Vagina (tissue), 2 donors: ENCODE results near the gene CSNK1E. TPM values are rescaled to one million over a fixed set of nuclear protein-coding genes. Genes with fewer than 3 reads are reported as not detected.

Experiments used
- DNase-seq, 2 donors: peaks; one replicate each; pipeline ENCODE4 v3.0.0-alpha.2; 2017; ENCODE audit errors: extremely low spot score in 2 of 2
- H3K27ac ChIP-seq: fragments of 200-600 bp; sonication (generic); one replicate; pipeline ENCODE4 v1.5.1; 2019
- H3K27me3 ChIP-seq: fragments of 200-600 bp; sonication (generic); one replicate; pipeline ENCODE4 v1.5.1; 2019
- H3K36me3 ChIP-seq, 2 donors: fragments of 200-600 bp; sonication (generic); one replicate each; pipeline ENCODE4 v1.5.1; 2017 to 2019
- H3K4me1 ChIP-seq: fragments of 200-600 bp; sonication (generic); one replicate; pipeline ENCODE4 v1.5.1; 2019
- H3K4me3 ChIP-seq, 2 donors: fragments of 200-600 bp; sonication (generic); 1 replicate in 1 of 2; 2 replicates in 1 of 2; pipeline ENCODE4 v1.5.1; 2016 to 2019
- H3K9me3 ChIP-seq: fragments of 200-600 bp; sonication (generic); one replicate; pipeline ENCODE4 v1.5.1; 2019
- CTCF ChIP-seq, 3 experiments: fragments of 450-650 bp in 2 of 3; fragments of 200-600 bp in 1 of 3; sonication (generic) in 1 of 3; IDR thresholded peaks; one replicate each; pipeline ENCODE4 v1.5.1; 2017 to 2019; ENCODE audit warnings: antibody characterized with exemption in 3 of 3, mild to moderate bottlenecking in 2 of 3, moderate library complexity in 2 of 3
- POLR2A ChIP-seq, 2 donors: fragments of 450-650 bp; IDR thresholded peaks; one replicate each; pipeline ENCODE4 v1.6.1; 2017; ENCODE audit warnings: antibody characterized with exemption in 2 of 2, mild to moderate bottlenecking in 2 of 2, moderate library complexity in 2 of 2
- POLR2AphosphoS5 ChIP-seq, 2 donors: sonication (generic); formaldehyde crosslinking; IDR thresholded peaks; one replicate each; pipeline ENCODE4 v1.9.0; 2017; ENCODE audit warnings: antibody characterized with exemption in 2 of 2, mild to moderate bottlenecking in 2 of 2, low read depth in 1 of 2; ENCODE audit not compliant: insufficient read depth in 1 of 2
- intact Hi-C: fragments of 100-400 bp; cut with DNase I; formaldehyde crosslinking; loops from one replicate; pipeline ENCODE4 v1.15.1; 2023
- total RNA-seq: library from RNA; depleted of rRNA; stranded (reverse); fragments of >200 nt; gene quantifications from one replicate; pipeline ENCODE4 v1.2.3, GENCODE V29; 2016

The CSNK1E gene
- total RNA-seq, 1 donor from 2014 or later = 162 TPM

- TF ChIP-seq CTCF (IDR thresholded peaks at IDR 0.05) (no peak), POLR2A (IDR thresholded peaks at IDR 0.05) (no peak), POLR2AphosphoS5 (IDR thresholded peaks at IDR 0.05; ENCODE audit: insufficient read depth in 1 of 2, low read depth in 1 of 2) (no peak)
- no peaks in the 10 kb centered on the region for H3K27me3 ChIP-seq
- H3K9me3 ChIP-seq = no peaks in the 10 kb centered on the region
- no peak for DNase-seq
- intact Hi-C loops = no loop called here
- peaks cover 55% of the 10 kb centered on the region for H3K4me1 ChIP-seq
- H3K36me3 ChIP-seq = peaks cover 0 to 5% of the 10 kb centered on the region in 2 donors
- H3K27ac ChIP-seq = peak overlapping the region; percentile 89
- no peak overlapping the region for H3K4me3 ChIP-seq
Measured at GRCh38 chr22:38259370-38259769, 57.9 kb downstream of the CSNK1E start.

GRCh38 chr22:38258895-38259294, 58.3 kb downstream of the CSNK1E start:
- Histone ChIP-seq H3K27ac (peak overlapping the region; percentile 89), H3K27me3 (no peaks in the 10 kb centered on the region), H3K36me3 (peaks cover 0 to 5% of the 10 kb centered on the region in 2 donors), H3K4me3 (no peak overlapping the region), H3K9me3 (no peaks in the 10 kb centered on the region), H3K4me1 (peaks cover 55% of the 10 kb centered on the region)
- TF ChIP-seq POLR2A (IDR thresholded peaks at IDR 0.05) (no peak), CTCF (IDR thresholded peaks at IDR 0.05) (no peak), POLR2AphosphoS5 (IDR thresholded peaks at IDR 0.05; ENCODE audit: insufficient read depth in 1 of 2, low read depth in 1 of 2) (no peak)
- intact Hi-C loops = no loop called here
- DNase-seq = no peak

DNA sequence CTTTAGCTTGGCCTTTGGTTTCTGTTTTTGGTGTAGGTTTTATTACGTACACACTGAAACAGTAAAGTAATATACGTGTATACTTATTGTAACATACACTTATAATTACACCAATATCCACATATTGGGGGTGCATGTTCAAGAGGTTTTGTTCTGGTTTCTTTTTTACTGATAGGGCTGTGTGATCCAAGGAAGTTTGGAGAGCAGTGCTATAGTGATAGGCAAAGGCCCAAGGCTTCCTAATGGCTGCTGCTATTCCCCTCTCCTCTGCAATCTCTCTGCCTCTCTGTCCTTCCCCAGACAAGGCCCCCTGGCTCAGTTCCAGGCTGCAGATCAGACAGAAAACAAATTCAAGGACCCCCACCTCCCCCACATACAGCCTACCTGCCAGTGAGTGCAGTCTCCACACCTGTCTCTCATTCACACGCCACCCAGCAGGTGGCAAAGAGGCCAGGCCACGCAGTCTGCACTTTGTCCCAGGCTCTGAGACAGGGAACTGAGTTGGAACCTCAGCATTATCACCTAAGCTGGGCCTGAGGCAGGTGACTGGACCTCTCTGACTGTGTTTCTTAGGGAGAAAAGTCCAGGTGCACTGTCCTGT, 59.5 kb downstream of the CSNK1E start:
- no peak for TF ChIP-seq CTCF (IDR thresholded peaks at IDR 0.05)
- TF ChIP-seq POLR2A (IDR thresholded peaks at IDR 0.05) = no peak
- no peak for TF ChIP-seq POLR2AphosphoS5 (IDR thresholded peaks at IDR 0.05; ENCODE audit: insufficient read depth in 1 of 2, low read depth in 1 of 2)
- Histone ChIP-seq H3K4me1 (peaks cover 47% of the 10 kb centered on the region), H3K9me3 (no peaks in the 10 kb centered on the region), H3K4me3 (peak overlapping the region; percentile 3 to 26), H3K27me3 (no peaks in the 10 kb centered on the region), H3K27ac (peak overlapping the region; percentile 89), H3K36me3 (no peaks in the 10 kb centered on the region)
- DNase-seq = no peak
- intact Hi-C loops = loop anchor here (2.0 kb wide), 1 partner anchor 55 kb away; no protein-coding TSS in a partner anchor

- Histone ChIP-seq H3K4me3 (peak overlapping the region; percentile 17 to 26), H3K27ac (peak overlapping the region; percentile 89), H3K4me1 (peaks cover 42% of the 10 kb centered on the region), H3K9me3 (no peaks in the 10 kb centered on the region), H3K36me3 (no peaks in the 10 kb centered on the region), H3K27me3 (no peaks in the 10 kb centered on the region)
- intact Hi-C loops = loop anchor here (2.0 kb wide), 1 partner anchor 54 kb away; no protein-coding TSS in a partner anchor
- peak in 1 of 2 donors; percentile 7 for TF ChIP-seq POLR2AphosphoS5 (IDR thresholded peaks at IDR 0.05; ENCODE audit: insufficient read depth in 1 of 2, low read depth in 1 of 2)
- no peak for TF ChIP-seq CTCF (IDR thresholded peaks at IDR 0.05)
- peak in 1 of 2 donors; percentile 3 for TF ChIP-seq POLR2A (IDR thresholded peaks at IDR 0.05)
- DNase-seq = no peak
Measured at GRCh38 chr22:38257181-38257580, 60.1 kb downstream of the CSNK1E start.

DNA sequence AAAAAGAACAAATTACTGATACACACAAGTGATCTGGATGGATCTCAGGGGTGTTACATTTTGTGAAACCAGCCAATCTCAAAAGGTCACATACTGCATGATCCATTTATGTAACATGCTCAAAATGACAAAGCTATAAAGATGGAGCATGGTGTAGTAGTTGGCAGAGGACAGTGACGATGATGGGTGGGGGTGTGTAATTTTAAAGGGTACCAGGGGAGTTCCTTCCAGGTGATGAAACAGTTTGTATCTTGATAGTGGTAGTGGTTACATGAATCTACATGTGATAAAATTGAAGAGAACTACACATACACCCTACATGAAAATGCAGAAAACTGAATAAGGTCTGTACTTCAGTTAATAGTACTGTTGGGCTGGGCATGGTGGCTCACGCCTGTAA, 61.5 kb downstream of the CSNK1E start:
- H3K27ac ChIP-seq = peak overlapping the region; percentile 89
- no peaks in the 10 kb centered on the region for H3K36me3 ChIP-seq
- DNase-seq = no peak
- H3K27me3 ChIP-seq = no peaks in the 10 kb centered on the region
- H3K4me1 ChIP-seq = peaks cover 40% of the 10 kb centered on the region
- H3K9me3 ChIP-seq = no peaks in the 10 kb centered on the region
- no peak overlapping the region for H3K4me3 ChIP-seq
- intact Hi-C loops = loop anchor here (2.0 kb wide), 1 partner anchor 53 kb away; no protein-coding TSS in a partner anchor
- TF ChIP-seq CTCF (IDR thresholded peaks at IDR 0.05) (no peak), POLR2AphosphoS5 (IDR thresholded peaks at IDR 0.05; ENCODE audit: insufficient read depth in 1 of 2, low read depth in 1 of 2) (no peak), POLR2A (IDR thresholded peaks at IDR 0.05) (no peak)
